GM06990 (cell line): ENCODE measurements around the gene RAB14.

Experiments used
- DNase-seq: peaks from one replicate; pipeline ENCODE4 v3.0.0-alpha.2; 2011; ENCODE audit not compliant: insufficient read length; ENCODE audit errors: extremely low read depth
- H3K27me3 ChIP-seq: replicated peaks from 2 replicates; pipeline ENCODE4 v1.6.0; 2011; ENCODE audit warnings: low read length; ENCODE audit not compliant: control insufficient read depth, insufficient read depth
- H3K36me3 ChIP-seq: 2 replicates; pipeline ENCODE4 v1.5.1; 2011; ENCODE audit warnings: low read length; ENCODE audit not compliant: control insufficient read depth, insufficient read depth
- H3K4me3 ChIP-seq: replicated peaks from 2 replicates; pipeline ENCODE4 v1.5.1; 2011; ENCODE audit warnings: low read depth, mild to moderate bottlenecking, control low read depth, low read length
- CTCF ChIP-seq: IDR thresholded peaks from 2 replicates; pipeline ENCODE4 v1.5.1; 2011; ENCODE audit warnings: low read length, control low read depth, mild to moderate bottlenecking, inconsistent platforms; ENCODE audit not compliant: insufficient read depth, poor library complexity, severe bottlenecking

RAB14 gene

GRCh38 chr9:121218357-121219027 is 16.8 kb upstream of the RAB14 start:
- TF ChIP-seq CTCF: no peak
- H3K36me3 ChIP-seq: no peaks in the 10 kb centered on the region
- no peak overlapping the region for H3K4me3 ChIP-seq
- H3K27me3 ChIP-seq: no peaks in the 10 kb centered on the region
- DNase-seq: no peak

GRCh38 chr9:121217609-121218292 is 16.1 kb upstream of the RAB14 start:
- Histone ChIP-seq H3K4me3 (no peak overlapping the region), H3K36me3 (no peaks in the 10 kb centered on the region), H3K27me3 (no peaks in the 10 kb centered on the region)
- DNase-seq: peak; percentile 68
- no peak for TF ChIP-seq CTCF

GRCh38 chr9:121216271-121216805 is 14.7 kb upstream of the RAB14 start:
- Histone ChIP-seq H3K36me3 (no peaks in the 10 kb centered on the region), H3K27me3 (no peaks in the 10 kb centered on the region), H3K4me3 (no peak overlapping the region)
- no peak for DNase-seq
- TF ChIP-seq CTCF: no peak

- Histone ChIP-seq H3K36me3 (no peaks in the 10 kb centered on the region), H3K4me3 (no peak overlapping the region), H3K27me3 (no peaks in the 10 kb centered on the region)
- DNase-seq: no peak
- no peak for TF ChIP-seq CTCF
These were observed 12.3 kb upstream of the RAB14 start for GRCh38 chr9:121214005-121214404.

- Histone ChIP-seq H3K4me3 (no peak overlapping the region), H3K36me3 (no peaks in the 10 kb centered on the region), H3K27me3 (no peaks in the 10 kb centered on the region)
- peak; percentile 96 for TF ChIP-seq CTCF
- DNase-seq: peak; percentile 68
These were observed 11.6 kb upstream of the RAB14 start for GRCh38 chr9:121213136-121213806.
